Hepatocyte (in vitro differentiated cells): ENCODE results near the gene CLASRP. TPM values are rescaled to one million over a fixed set of nuclear protein-coding genes. Genes with fewer than 3 reads are reported as not detected.

ENCODE experiments used
- DNase-seq: peaks from one replicate; pipeline ENCODE4 v3.0.0-alpha.2; 2016; ENCODE audit warnings: low spot score
- H2AFZ ChIP-seq: fragments of 200-600 bp; sonication (generic); 2 replicates; pipeline ENCODE4 v1.6.0; 2016; ENCODE audit warnings: antibody characterized with exemption, mild to moderate bottlenecking
- H3K27ac ChIP-seq: fragments of 200-600 bp; sonication (generic); 2 replicates; pipeline ENCODE4 v1.5.1; 2016; ENCODE audit warnings: mild to moderate bottlenecking
- H3K27me3 ChIP-seq: fragments of 200-600 bp; sonication (generic); 2 replicates; pipeline ENCODE4 v1.6.1; 2016
- H3K36me3 ChIP-seq: fragments of 200-600 bp; sonication (generic); replicated peaks from 2 replicates; pipeline ENCODE4 v1.5.1; 2016; ENCODE audit warnings: low read depth; ENCODE audit not compliant: insufficient read depth
- H3K4me1 ChIP-seq: fragments of 200-600 bp; sonication (generic); 2 replicates; pipeline ENCODE4 v1.5.1; 2016; ENCODE audit warnings: mild to moderate bottlenecking, moderate library complexity; ENCODE audit not compliant: insufficient read depth
- H3K4me2 ChIP-seq: fragments of 200-600 bp; sonication (generic); 2 replicates; pipeline ENCODE4 v1.6.0; 2016
- H3K4me3 ChIP-seq: fragments of 200-600 bp; sonication (generic); 2 replicates; pipeline ENCODE4 v1.5.1; 2016; ENCODE audit warnings: mild to moderate bottlenecking
- H3K79me2 ChIP-seq: fragments of 200-600 bp; sonication (generic); 2 replicates; pipeline ENCODE4 v1.6.0; 2017; ENCODE audit warnings: mild to moderate bottlenecking
- H3K9me2 ChIP-seq: fragments of 200-600 bp; sonication (generic); replicated peaks from 2 replicates; pipeline ENCODE4 v1.6.0; 2017; ENCODE audit warnings: mild to moderate bottlenecking; ENCODE audit not compliant: insufficient read depth
- H3K9me3 ChIP-seq: fragments of 200-600 bp; sonication (generic); 2 replicates; pipeline ENCODE4 v1.5.1; 2016; ENCODE audit warnings: low read depth, mild to moderate bottlenecking
- H4K20me1 ChIP-seq: fragments of 200-600 bp; sonication (generic); 2 replicates; pipeline ENCODE4 v1.6.0; 2016; ENCODE audit warnings: mild to moderate bottlenecking; ENCODE audit not compliant: insufficient read depth, poor library complexity, severe bottlenecking
- CTCF ChIP-seq: fragments of 200-600 bp; sonication (generic); IDR thresholded peaks from 2 replicates; pipeline ENCODE4 v1.5.1; 2016; ENCODE audit warnings: antibody characterized with exemption, mild to moderate bottlenecking; ENCODE audit not compliant: poor library complexity
- EZH2 ChIP-seq: fragments of 200-600 bp; sonication (generic); IDR thresholded peaks from 2 replicates; pipeline ENCODE4 v1.6.1; 2016; ENCODE audit warnings: antibody characterized with exemption, mild to moderate bottlenecking, borderline replicate concordance
- EZH2phosphoT487 ChIP-seq: fragments of 200-600 bp; sonication (generic); IDR thresholded peaks from one replicate; pipeline ENCODE4 v1.6.1; 2018; ENCODE audit warnings: antibody characterized with exemption, mild to moderate bottlenecking, low read depth, moderate library complexity; ENCODE audit not compliant: unreplicated experiment, severe bottlenecking
- WGBS: methylation state at CpG from one replicate; pipeline ENCODE4 v1.1.6; 2016; ENCODE audit warnings: low lambda C conversion rate; ENCODE audit errors: missing lambda C conversion rate; 5-methylcytosine and 5-hydroxymethylcytosine counted together
- polyA plus RNA-seq: library from polyadenylated mRNA; unstranded; fragments of >200 nt; fragmentation: Nextera tagmentation; extraction: Ambion mirVana; gene quantifications from 2 replicates; pipeline ENCODE4 v1.2.1, GENCODE V29; 2016
- total RNA-seq: library from RNA; depleted of rRNA; stranded (reverse); fragments of >200 nt; gene quantifications from 2 replicates; pipeline ENCODE4 v1.2.3, GENCODE V29; 2014

The CLASRP gene
- total and polyA plus RNA-seq, 2 experiments from 2014 or later: 45.8 to 56.2 TPM

- H2AFZ ChIP-seq: no peak overlapping the region
- 89% methylated on average over 18 of the region's 19 CpGs for WGBS
- no peak overlapping the region for H3K4me3 ChIP-seq
- TF ChIP-seq CTCF: no peak
- no peak for TF ChIP-seq EZH2phosphoT487
- no peak for TF ChIP-seq EZH2
- no peaks in the 10 kb centered on the region for H3K9me3 ChIP-seq
- no peaks in the 10 kb centered on the region for H3K36me3 ChIP-seq
- H3K9me2 ChIP-seq: no peaks in the 10 kb centered on the region
- no peaks in the 10 kb centered on the region for H3K79me2 ChIP-seq
- no peaks in the 10 kb centered on the region for H3K4me1 ChIP-seq
- no peaks in the 10 kb centered on the region for H3K27me3 ChIP-seq
- H3K4me2 ChIP-seq: no peak overlapping the region
- DNase-seq: no peak
- no peak overlapping the region for H3K27ac ChIP-seq
- H4K20me1 ChIP-seq: no peaks in the 10 kb centered on the region
Measured at GRCh38 chr19:45070861-45071544, 32.2 kb downstream of the CLASRP start.

- Histone ChIP-seq H3K9me2 (no peaks in the 10 kb centered on the region), H3K27ac (no peak overlapping the region), H3K4me2 (no peak overlapping the region), H3K9me3 (no peaks in the 10 kb centered on the region), H3K79me2 (no peaks in the 10 kb centered on the region), H3K27me3 (no peaks in the 10 kb centered on the region), H4K20me1 (no peaks in the 10 kb centered on the region), H3K4me3 (no peak overlapping the region), H3K4me1 (no peaks in the 10 kb centered on the region), H2AFZ (no peak overlapping the region), H3K36me3 (no peaks in the 10 kb centered on the region)
- TF ChIP-seq EZH2 (no peak), EZH2phosphoT487 (no peak), CTCF (no peak)
- DNase-seq: no peak
- WGBS: 98% methylated on average over 23 of the region's 25 CpGs
Measured at GRCh38 chr19:45071545-45071938, 32.7 kb downstream of the CLASRP start.

- Histone ChIP-seq H3K27me3 (no peaks in the 10 kb centered on the region), H4K20me1 (no peaks in the 10 kb centered on the region), H3K27ac (no peak overlapping the region), H3K4me1 (no peaks in the 10 kb centered on the region), H3K4me2 (no peak overlapping the region), H3K9me2 (no peaks in the 10 kb centered on the region), H3K36me3 (no peaks in the 10 kb centered on the region), H3K79me2 (no peaks in the 10 kb centered on the region), H3K4me3 (no peak overlapping the region), H2AFZ (no peak overlapping the region), H3K9me3 (no peaks in the 10 kb centered on the region)
- WGBS: 94% methylated on average over 34 of the region's 34 CpGs
- TF ChIP-seq EZH2phosphoT487 (no peak), CTCF (no peak), EZH2 (no peak)
- DNase-seq: no peak
Measured at GRCh38 chr19:45071969-45072790, 33.3 kb downstream of the CLASRP start.
